Measurements from ENCODE around the gene TWF1. TPM values are rescaled to one million over a fixed set of nuclear protein-coding genes. Genes with fewer than 3 reads are reported as not detected.

Gene TWF1
- total RNA-seq, 2 donors from 2014 or later = 18.8 to 45.4 TPM

GRCh38 chr12:43842259-43842658 lies 36.1 kb upstream of the TWF1 start:
- WGBS, 2 donors = 32 to 34% methylated on average over 1 of the region's 1 CpG
- Histone ChIP-seq H3K4me3 (no peak overlapping the region), H3K27me3 (no peaks in the 10 kb centered on the region), H3K4me1 (peaks cover 8% of the 10 kb centered on the region), H3K9me3 (no peaks in the 10 kb centered on the region), H3K36me3 (replicated peaks in 1 of 2; ENCODE audit: insufficient read depth in 1 of 2, low read depth in 2 of 2) (no peaks in the 10 kb centered on the region), H3K27ac (no peak overlapping the region)
- no peak for TF ChIP-seq POLR2A (IDR thresholded peaks at IDR 0.05)
- TF ChIP-seq CTCF (IDR thresholded peaks at IDR 0.05) = no peak
- no peak for DNase-seq
- intact Hi-C loops (cut with DNase I) = no loop called here
- no peak for ATAC-seq

- no peak for ATAC-seq
- intact Hi-C loops (cut with DNase I) = no loop called here
- Histone ChIP-seq H3K27me3 (no peaks in the 10 kb centered on the region), H3K27ac (no peak overlapping the region), H3K4me3 (no peak overlapping the region), H3K9me3 (no peaks in the 10 kb centered on the region), H3K36me3 (replicated peaks in 1 of 2; ENCODE audit: insufficient read depth in 1 of 2, low read depth in 2 of 2) (no peaks in the 10 kb centered on the region), H3K4me1 (peaks cover 16% of the 10 kb centered on the region)
- 90 to 95% methylated on average over 3 of the region's 3 CpGs for WGBS, 2 donors
- DNase-seq = no peak
- no peak for TF ChIP-seq POLR2A (IDR thresholded peaks at IDR 0.05)
- TF ChIP-seq CTCF (IDR thresholded peaks at IDR 0.05) = no peak
These were observed 35.1 kb upstream of the TWF1 start for GRCh38 chr12:43841253-43841652.

- H3K36me3 ChIP-seq (replicated peaks in 1 of 2; ENCODE audit: insufficient read depth in 1 of 2, low read depth in 2 of 2) = no peaks in the 10 kb centered on the region
- 75 to 85% methylated on average over 4 of the region's 4 CpGs for WGBS, 2 donors
- DNase-seq (no peak), ATAC-seq (no peak)
- peaks cover 17% of the 10 kb centered on the region for H3K4me1 ChIP-seq
- H3K27me3 ChIP-seq = no peaks in the 10 kb centered on the region
- H3K9me3 ChIP-seq = no peaks in the 10 kb centered on the region
- no peak overlapping the region for H3K27ac ChIP-seq
- intact Hi-C loops (cut with DNase I) = no loop called here
- TF ChIP-seq CTCF (IDR thresholded peaks at IDR 0.05) (no peak), POLR2A (IDR thresholded peaks at IDR 0.05) (no peak)
- no peak overlapping the region for H3K4me3 ChIP-seq
These were observed 34.2 kb upstream of the TWF1 start for GRCh38 chr12:43840338-43840737.

GRCh38 chr12:43836475-43836989 lies 30.4 kb upstream of the TWF1 start:
- peak overlapping the region; percentile 20 to 56 for H3K4me3 ChIP-seq
- TF ChIP-seq CTCF (IDR thresholded peaks at IDR 0.05) = no peak
- peak in 2 of 3 donors; percentile 44 to 58 for TF ChIP-seq POLR2A (IDR thresholded peaks at IDR 0.05)
- H3K4me1 ChIP-seq = peaks cover 22% of the 10 kb centered on the region
- H3K27me3 ChIP-seq = no peaks in the 10 kb centered on the region
- ATAC-seq (peak; percentile 31), DNase-seq (peak; percentile 15 to 39 (median 20))
- intact Hi-C loops (cut with DNase I) = no loop called here
- H3K27ac ChIP-seq = peak overlapping the region; percentile 82 to 96 (median 94)
- no peaks in the 10 kb centered on the region for H3K36me3 ChIP-seq (replicated peaks in 1 of 2; ENCODE audit: insufficient read depth in 1 of 2, low read depth in 2 of 2)
- 0% methylated on average over 8 of the region's 8 CpGs for WGBS, 2 donors
- no peaks in the 10 kb centered on the region for H3K9me3 ChIP-seq

Measured in body of pancreas (tissue), 4 donors.